Stimulated activated CD4-positive, alpha-beta T cell treated with anti-CD3 and anti-CD28 coated beads, Interleukin-4, amount 100 ng/mL, for 48 hours (primary cell): ENCODE measurements around the gene CRHR1.
A peak's percentile ranks its signal among the peaks of the same experiment; 100 is the strongest.

ENCODE experiments used
- DNase-seq, 2 donors: peaks; one replicate each; pipeline ENCODE4 v3.0.0-alpha.2; 2020; ENCODE audit warnings: low read depth in 2 of 2

Gene CRHR1

GRCh38 chr17:45758544-45758943 lies 25.6 kb upstream of the CRHR1 start:
- DNase-seq = no peak

- no peak for DNase-seq
Observed at GRCh38 chr17:45759761-45760160, 24.4 kb upstream of the CRHR1 start.

- no peak for DNase-seq
Observed at GRCh38 chr17:45761957-45762565, 22.1 kb upstream of the CRHR1 start.

- no peak for DNase-seq
Observed at GRCh38 chr17:45763182-45763581, 20.9 kb upstream of the CRHR1 start.

GRCh38 chr17:45764479-45764878 lies 19.6 kb upstream of the CRHR1 start:
- DNase-seq = no peak

- DNase-seq = no peak
Observed at GRCh38 chr17:45768000-45768399, 16.1 kb upstream of the CRHR1 start.

GRCh38 chr17:45770632-45771270 lies 13.4 kb upstream of the CRHR1 start:
- no peak for DNase-seq

- DNase-seq = no peak
Observed at GRCh38 chr17:45771271-45771959, 12.7 kb upstream of the CRHR1 start.

GRCh38 chr17:45775148-45775547 lies 9.0 kb upstream of the CRHR1 start:
- DNase-seq = no peak

- DNase-seq = no peak
Observed at GRCh38 chr17:45775576-45776011, 8.5 kb upstream of the CRHR1 start.

GRCh38 chr17:45776896-45777295 lies 7.2 kb upstream of the CRHR1 start:
- DNase-seq = no peak

GRCh38 chr17:45777388-45777787 lies 6.7 kb upstream of the CRHR1 start:
- DNase-seq = no peak

GRCh38 chr17:45780921-45781320 lies 3.2 kb upstream of the CRHR1 start:
- no peak for DNase-seq

GRCh38 chr17:45782889-45783592 lies 1.1 kb upstream of the CRHR1 start:
- DNase-seq = peak; percentile 41 to 50

GRCh38 chr17:45783593-45784292 lies 377 bp upstream of the CRHR1 start:
- no peak for DNase-seq

- DNase-seq = peak; percentile 23 to 30
Observed at GRCh38 chr17:45784741-45785479, 790 bp downstream of the CRHR1 start.

GRCh38 chr17:45785480-45786193 lies 1.5 kb downstream of the CRHR1 start:
- no peak for DNase-seq

- DNase-seq = no peak
Observed at GRCh38 chr17:45786349-45786748, 2.2 kb downstream of the CRHR1 start.

- no peak for DNase-seq
Observed at GRCh38 chr17:45787044-45787443, 2.9 kb downstream of the CRHR1 start.

GRCh38 chr17:45787656-45788055 lies 3.5 kb downstream of the CRHR1 start:
- no peak for DNase-seq

- DNase-seq = no peak
Observed at GRCh38 chr17:45788057-45788456, 3.9 kb downstream of the CRHR1 start.
